Tibial nerve (tissue), 4 donors: ENCODE measurements around the gene AHCYL2. TPM values are rescaled to one million over a fixed set of nuclear protein-coding genes. Genes with fewer than 3 reads are reported as not detected.
"Not testable (repeated sequence)": the region's sequence is repeated elsewhere in the genome, so short reads cannot be mapped to it uniquely, and the experiment has no call there.

Experiments
- DNase-seq, 2 donors: peaks; one replicate each; pipeline ENCODE4 v3.0.0-alpha.2; 2019; ENCODE audit warnings: low spot score in 2 of 2
- H3K27ac ChIP-seq, 4 donors: fragments of 200-600 bp; sonication (generic) in 3 of 4; one replicate each; pipeline ENCODE4 v1.5.1; 2017 to 2019; ENCODE audit warnings: mild to moderate bottlenecking in 1 of 4
- H3K27me3 ChIP-seq, 2 donors: fragments of 200-600 bp; sonication (generic) in 1 of 2; one replicate each; pipeline versions ENCODE4 v1.5.1 to v1.6.0; 2017 to 2019
- H3K36me3 ChIP-seq, 3 donors: fragments of 200-600 bp; sonication (generic); one replicate each; pipeline ENCODE4 v1.5.1; 2018 to 2019
- H3K4me1 ChIP-seq, 4 donors: fragments of 200-600 bp; sonication (generic) in 3 of 4; one replicate each; pipeline ENCODE4 v1.5.1; 2017 to 2019
- H3K4me3 ChIP-seq, 4 donors: fragments of 200-600 bp; sonication (generic) in 3 of 4; one replicate each; pipeline ENCODE4 v1.5.1; 2017 to 2019; ENCODE audit warnings: mild to moderate bottlenecking in 1 of 4, moderate library complexity in 1 of 4
- H3K9me3 ChIP-seq, 4 donors: fragments of 200-600 bp; sonication (generic) in 3 of 4; one replicate each; pipeline ENCODE4 v1.5.1; 2017 to 2019
- EP300 ChIP-seq, 2 donors: sonication (generic); formaldehyde crosslinking; IDR thresholded peaks; one replicate each; pipeline ENCODE4 v1.6.1; 2017; ENCODE audit warnings: antibody characterized with exemption in 2 of 2, mild to moderate bottlenecking in 1 of 2
- POLR2A ChIP-seq, 2 donors: fragments of 450-650 bp; IDR thresholded peaks; one replicate each; pipeline ENCODE4 v1.6.1; 2017; ENCODE audit warnings: antibody characterized with exemption in 2 of 2, mild to moderate bottlenecking in 2 of 2, moderate library complexity in 2 of 2
- WGBS, 2 donors: methylation state at CpG; one replicate each; pipeline ENCODE4 v1.1.5; 2018; 5-methylcytosine and 5-hydroxymethylcytosine counted together
- total RNA-seq, 4 donors: library from RNA; depleted of rRNA; stranded (reverse); fragments of >200 nt; gene quantifications; one replicate each; pipeline ENCODE4 v1.1.0, GENCODE V29; 2016
- TF ChIP-seq, protein P1 (sequence below), 5 experiments: fragments of 200-600 bp in 3 of 5; fragments of 450-650 bp in 2 of 5; sonication (generic) in 3 of 5; IDR thresholded peaks; one replicate each; pipeline ENCODE4 v1.5.1; 2016 to 2019; ENCODE audit warnings: antibody characterized with exemption in 5 of 5, mild to moderate bottlenecking in 3 of 5, moderate library complexity in 2 of 5

Gene AHCYL2
- total RNA-seq, 4 donors from 2014 or later, result 21.6 to 42.9 (median 30.9) TPM

DNA sequence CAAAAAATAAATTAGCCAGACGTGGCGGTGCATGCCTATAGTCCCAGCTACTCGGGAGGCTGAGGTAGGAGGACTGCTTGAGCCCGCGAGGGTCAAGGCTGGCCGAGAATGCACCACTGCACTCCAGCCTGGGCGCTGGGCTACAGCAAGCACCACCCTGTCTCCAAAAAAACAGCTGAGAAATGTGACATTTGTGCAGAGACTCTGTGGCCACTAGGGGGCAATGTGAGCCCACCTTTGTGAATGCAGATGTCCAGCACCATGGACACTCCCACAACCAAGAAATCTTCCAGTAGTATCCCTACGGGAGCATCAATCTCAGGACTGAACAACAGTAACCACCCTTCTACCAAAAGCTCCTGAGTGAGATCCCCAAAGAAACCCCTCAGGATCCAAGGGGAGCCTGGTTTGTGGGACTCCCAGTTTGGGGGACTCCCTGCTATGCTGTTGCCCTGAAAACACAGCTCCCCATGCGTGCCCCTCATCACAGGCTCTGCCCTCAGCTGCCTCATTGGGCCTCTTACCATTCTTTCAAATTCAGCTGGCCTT, 6.2 kb upstream of the AHCYL2 start:
- Histone ChIP-seq H3K4me1 (peaks cover 0 to 12% (median 0%) of the 10 kb centered on the region in 4 donors), H3K27me3 (no peaks in the 10 kb centered on the region), H3K36me3 (no peaks in the 10 kb centered on the region), H3K27ac (no peak overlapping the region), H3K9me3 (no peaks in the 10 kb centered on the region), H3K4me3 (no peak overlapping the region)
- peak; percentile 80 to 95 for DNase-seq
- 15 to 16% methylated on average over 8 to 9 of the region's 9 CpGs for WGBS, 2 donors
- TF ChIP-seq POLR2A (IDR thresholded peaks at IDR 0.05), result no peak
- TF ChIP-seq EP300 (IDR thresholded peaks at IDR 0.05), result no peak
- TF ChIP-seq, protein P1, sequence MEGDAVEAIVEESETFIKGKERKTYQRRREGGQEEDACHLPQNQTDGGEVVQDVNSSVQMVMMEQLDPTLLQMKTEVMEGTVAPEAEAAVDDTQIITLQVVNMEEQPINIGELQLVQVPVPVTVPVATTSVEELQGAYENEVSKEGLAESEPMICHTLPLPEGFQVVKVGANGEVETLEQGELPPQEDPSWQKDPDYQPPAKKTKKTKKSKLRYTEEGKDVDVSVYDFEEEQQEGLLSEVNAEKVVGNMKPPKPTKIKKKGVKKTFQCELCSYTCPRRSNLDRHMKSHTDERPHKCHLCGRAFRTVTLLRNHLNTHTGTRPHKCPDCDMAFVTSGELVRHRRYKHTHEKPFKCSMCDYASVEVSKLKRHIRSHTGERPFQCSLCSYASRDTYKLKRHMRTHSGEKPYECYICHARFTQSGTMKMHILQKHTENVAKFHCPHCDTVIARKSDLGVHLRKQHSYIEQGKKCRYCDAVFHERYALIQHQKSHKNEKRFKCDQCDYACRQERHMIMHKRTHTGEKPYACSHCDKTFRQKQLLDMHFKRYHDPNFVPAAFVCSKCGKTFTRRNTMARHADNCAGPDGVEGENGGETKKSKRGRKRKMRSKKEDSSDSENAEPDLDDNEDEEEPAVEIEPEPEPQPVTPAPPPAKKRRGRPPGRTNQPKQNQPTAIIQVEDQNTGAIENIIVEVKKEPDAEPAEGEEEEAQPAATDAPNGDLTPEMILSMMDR (IDR thresholded peaks at IDR 0.05), result peak; percentile 79 to 93 (median 89)

DNA sequence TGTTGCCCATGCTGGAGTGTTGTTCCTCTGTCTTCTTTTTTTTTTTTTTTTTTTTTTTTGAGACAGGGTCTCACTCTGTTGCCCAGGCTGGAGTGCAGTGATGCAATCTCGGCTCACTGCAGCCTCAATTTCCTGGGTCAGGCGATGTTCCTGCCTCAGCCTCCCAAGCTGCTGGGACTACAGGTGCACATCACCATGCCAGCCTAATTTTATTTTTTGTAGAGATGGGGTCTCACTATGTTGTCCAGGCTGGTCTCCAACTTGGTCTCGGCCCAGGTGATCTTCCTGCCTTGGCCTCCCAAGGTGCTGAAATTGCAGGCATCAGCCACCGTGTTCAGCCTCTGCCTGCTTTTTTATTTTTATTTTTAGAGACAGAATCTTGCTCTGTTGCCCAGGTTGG, 5.7 kb upstream of the AHCYL2 start:
- not testable (repeated sequence) for H3K4me3 ChIP-seq, H3K9me3 ChIP-seq, H3K36me3 ChIP-seq, DNase-seq, H3K27ac ChIP-seq, H3K27me3 ChIP-seq
- peaks cover 0 to 13% (median 2%) of the 10 kb centered on the region in 4 donors for H3K4me1 ChIP-seq
- 89 to 91% methylated on average over 3 to 4 of the region's 4 CpGs for WGBS, 2 donors

DNA sequence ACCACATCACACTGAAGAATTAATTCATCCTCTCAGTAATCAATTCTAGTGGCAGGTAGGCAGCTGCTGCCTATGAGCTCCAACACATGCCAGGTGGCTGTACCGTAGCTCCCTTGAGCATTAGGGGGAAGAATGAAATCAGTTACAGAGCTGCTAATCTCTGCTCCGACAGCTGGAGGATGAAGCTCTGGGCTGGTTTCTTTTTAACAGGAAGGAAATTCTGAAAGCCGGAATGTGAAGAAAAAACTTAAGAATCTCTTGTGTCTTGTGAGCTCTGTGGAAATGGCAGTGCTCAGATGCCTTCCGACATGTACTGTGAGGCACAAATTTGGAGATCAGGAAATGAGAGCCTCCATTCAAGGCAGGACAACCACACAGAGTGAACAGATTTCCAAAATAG, 2.8 kb upstream of the AHCYL2 start:
- Histone ChIP-seq H3K36me3 (no peaks in the 10 kb centered on the region), H3K27me3 (no peaks in the 10 kb centered on the region), H3K9me3 (no peaks in the 10 kb centered on the region), H3K4me3 (no peak overlapping the region), H3K27ac (no peak overlapping the region), H3K4me1 (peaks cover 0 to 29% (median 6%) of the 10 kb centered on the region in 4 donors)
- WGBS, 2 donors, result 24 to 30% methylated on average over 4 of the region's 4 CpGs
- no peak for DNase-seq
- TF ChIP-seq, protein P1 (IDR thresholded peaks at IDR 0.05), result no peak
- TF ChIP-seq EP300 (IDR thresholded peaks at IDR 0.05) (no peak), POLR2A (IDR thresholded peaks at IDR 0.05) (no peak)

GRCh38 chr7:129225206-129225930, 538 bp downstream of the AHCYL2 start:
- TF ChIP-seq POLR2A (IDR thresholded peaks at IDR 0.05) (no peak), EP300 (IDR thresholded peaks at IDR 0.05) (no peak)
- TF ChIP-seq, protein P1 (IDR thresholded peaks at IDR 0.05), result no peak
- Histone ChIP-seq H3K27ac (peak overlapping the region; percentile 83 to 99 (median 92)), H3K27me3 (no peaks in the 10 kb centered on the region), H3K36me3 (no peaks in the 10 kb centered on the region), H3K4me3 (peak overlapping the region; percentile 61 to 91 (median 69)), H3K9me3 (no peaks in the 10 kb centered on the region), H3K4me1 (peaks cover 0 to 39% (median 6%) of the 10 kb centered on the region in 4 donors)
- peak; percentile 19 to 31 for DNase-seq
- WGBS, 2 donors, result 0% methylated on average over 22 to 28 of the region's 60 CpGs

GRCh38 chr7:129225931-129226572, 1.2 kb downstream of the AHCYL2 start:
- Histone ChIP-seq H3K4me3 (peak overlapping the region; percentile 61 to 91 (median 69)), H3K27me3 (no peaks in the 10 kb centered on the region), H3K36me3 (no peaks in the 10 kb centered on the region), H3K9me3 (no peaks in the 10 kb centered on the region), H3K4me1 (peaks cover 0 to 39% (median 6%) of the 10 kb centered on the region in 4 donors), H3K27ac (peak overlapping the region in 3 of 4 donors; percentile 83 to 99 (median 99))
- no peak for TF ChIP-seq EP300 (IDR thresholded peaks at IDR 0.05)
- TF ChIP-seq POLR2A (IDR thresholded peaks at IDR 0.05), result no peak
- TF ChIP-seq, protein P1 (IDR thresholded peaks at IDR 0.05), result no peak
- DNase-seq, result no peak
- WGBS, 2 donors, result 18 to 22% methylated on average over 11 of the region's 11 CpGs
